ENCODE results near the gene AKNAD1.

Gene AKNAD1

DNA sequence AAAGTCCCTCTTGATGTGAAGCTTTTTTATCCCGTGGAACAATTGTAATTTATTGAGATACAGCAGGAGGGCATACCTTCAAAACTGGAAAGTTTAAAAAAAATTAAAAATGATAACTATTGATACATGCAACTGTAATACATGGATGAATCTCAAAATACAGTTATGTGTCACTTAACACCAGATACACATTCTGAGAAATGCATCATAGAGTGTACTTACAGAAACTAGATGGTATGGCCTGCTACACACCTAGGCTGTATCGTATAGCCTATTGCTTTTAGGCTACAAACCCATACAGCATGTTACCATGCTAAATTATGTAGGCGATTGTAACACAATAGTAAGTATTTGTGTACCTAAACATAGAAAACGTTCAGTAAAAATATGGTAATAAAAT lies 7.1 kb upstream of the AKNAD1 start:
- DNase-seq = no peak

DNA sequence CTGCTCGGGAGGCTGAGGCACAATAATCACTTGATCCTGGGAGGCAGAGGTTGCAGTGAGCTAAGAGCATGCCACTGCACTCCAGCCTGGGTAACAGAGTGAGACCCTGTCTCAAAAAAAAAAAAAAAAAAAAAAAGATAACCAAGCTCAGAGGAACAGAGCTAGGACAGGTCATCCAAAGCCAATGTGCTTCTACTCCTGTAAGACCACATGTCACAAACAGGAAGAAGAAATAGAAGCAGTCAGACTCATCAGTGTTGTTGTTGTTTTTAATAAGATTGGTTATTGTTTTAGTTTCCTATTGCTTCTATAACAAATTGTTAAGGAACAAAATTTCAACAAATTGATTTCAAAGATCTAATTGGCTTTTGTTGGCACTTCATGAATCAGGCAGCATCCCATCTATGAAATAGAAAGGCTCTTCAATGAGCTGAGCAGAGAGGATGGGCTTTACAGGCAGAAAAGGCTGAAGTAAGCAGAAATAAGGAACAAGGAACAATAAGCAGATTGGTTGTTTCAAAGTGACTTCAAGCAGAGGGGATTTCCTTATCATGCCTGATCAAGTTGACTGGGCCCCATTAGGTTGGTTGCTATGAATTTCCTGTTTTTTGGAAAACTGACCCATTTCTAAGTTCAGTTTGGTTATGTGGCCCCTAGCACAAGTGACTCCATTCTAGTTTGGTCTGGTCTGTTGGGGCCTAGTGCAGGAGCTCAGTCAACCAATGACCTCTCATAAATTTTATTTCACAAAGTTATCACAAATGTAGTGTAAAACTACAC lies 6.0 kb upstream of the AKNAD1 start:
- no peak for DNase-seq

DNA sequence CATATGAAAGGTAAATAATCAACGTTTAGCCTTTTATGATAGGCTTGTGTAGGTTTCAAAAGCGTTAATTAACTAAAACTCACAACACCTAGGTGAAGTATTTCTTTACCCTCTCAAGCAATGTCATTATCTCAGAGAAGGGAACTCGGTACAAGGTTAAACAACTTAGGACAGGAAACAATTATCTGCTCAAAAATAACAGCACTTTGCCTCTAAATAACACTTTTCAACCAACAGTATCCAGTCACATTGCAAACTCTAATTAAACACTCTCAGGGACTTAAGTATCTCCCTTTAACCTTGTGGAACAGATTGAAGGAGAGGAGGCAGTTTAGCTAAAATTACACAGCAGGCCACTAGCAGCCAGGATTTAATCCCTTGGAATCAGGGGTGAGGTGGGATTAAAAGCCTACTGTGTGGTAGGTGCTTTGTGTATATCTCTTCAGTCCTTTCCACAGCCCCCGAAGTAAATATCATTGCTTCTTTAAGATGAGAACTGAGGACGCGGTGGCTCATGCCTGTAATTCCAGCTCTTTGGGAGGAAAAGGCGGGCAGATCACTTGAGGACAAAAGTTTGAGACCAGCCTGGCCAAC lies 5.2 kb upstream of the AKNAD1 start:
- no peak for DNase-seq

DNA sequence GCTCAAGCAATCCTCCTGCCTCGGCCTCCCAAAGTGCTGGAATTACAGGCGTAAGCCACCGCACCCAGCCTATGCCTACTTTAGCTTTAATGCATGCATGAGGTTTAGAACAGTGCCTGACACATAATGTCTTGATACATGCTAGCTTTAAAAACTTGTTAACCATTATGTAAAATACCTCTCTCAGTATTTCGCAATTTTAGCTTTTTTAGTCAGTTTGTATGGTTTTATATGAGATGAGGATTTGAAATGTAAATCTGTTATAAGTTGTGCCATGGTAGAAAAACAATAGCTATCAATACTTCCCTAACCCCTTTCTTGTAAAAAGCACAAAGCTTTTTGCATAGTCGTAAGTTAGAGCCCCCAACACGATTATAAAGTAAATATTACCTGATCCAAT lies 4.7 kb upstream of the AKNAD1 start:
- DNase-seq = no peak

DNA sequence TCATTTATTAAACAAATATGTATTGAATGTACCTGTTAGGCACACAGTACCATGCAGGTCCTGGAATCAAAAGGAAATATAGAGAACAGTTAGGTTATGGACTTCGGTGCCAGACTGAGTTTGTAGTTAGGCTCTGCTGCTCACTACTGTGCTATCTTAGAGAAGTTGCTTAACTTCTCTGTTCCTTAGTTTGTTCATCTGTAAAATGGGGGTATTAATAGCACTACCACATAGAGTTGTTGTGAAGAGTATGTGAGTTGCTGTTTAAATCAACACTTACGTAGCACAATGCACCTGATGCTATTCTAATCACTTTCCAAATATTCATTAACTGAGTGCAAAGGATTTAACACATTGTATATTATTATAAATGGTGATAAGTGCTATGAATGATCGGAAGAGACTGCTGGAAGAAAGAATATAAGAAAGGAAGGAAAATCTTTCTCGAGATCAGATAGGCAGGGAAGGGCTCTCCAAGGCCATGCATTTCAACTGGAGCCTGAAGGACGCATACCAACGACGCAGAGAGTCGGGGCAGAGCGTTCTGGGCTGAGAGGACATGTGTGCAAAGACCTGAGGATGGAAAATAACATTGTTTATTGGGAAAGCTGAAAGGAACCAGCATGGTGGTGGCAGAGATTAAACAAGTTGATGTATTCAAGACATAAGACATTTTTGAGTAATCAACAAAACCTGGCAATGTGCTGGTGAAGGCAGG lies 3.5 kb upstream of the AKNAD1 start:
- DNase-seq = no peak

DNA sequence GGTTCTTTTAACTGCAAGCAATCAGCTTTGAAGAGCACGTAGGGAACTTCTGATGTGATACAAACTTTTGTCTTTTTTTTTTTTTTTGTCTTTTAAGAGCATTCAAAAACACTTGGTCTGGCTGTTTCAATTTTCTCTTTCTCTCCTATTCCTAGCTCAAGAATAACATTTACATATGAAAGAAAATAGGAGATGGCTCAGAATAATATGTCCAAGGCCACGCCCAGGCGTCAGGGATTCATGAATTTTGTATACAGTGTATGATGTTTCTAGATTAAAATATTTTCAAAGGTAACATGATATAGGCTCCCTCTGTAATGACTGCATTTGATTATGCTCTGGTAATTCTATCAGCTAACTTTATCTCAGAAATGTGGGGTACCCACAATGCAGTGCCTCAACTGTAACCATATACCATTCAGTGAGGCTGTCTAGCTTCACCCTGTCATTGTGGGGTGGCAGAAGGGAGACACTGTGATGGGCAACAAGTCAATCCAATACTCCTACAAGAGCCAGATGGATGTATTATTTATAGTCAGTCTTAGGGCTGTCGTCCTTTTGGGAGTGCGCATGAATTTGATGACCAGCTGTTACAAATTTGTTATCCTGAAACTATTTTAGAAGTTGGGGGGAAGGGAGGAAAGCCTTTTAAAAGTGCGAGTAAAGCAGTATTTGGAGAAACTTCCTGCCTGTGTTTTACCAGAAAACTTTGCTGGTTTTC lies 1.5 kb upstream of the AKNAD1 start:
- DNase-seq = no peak

DNA sequence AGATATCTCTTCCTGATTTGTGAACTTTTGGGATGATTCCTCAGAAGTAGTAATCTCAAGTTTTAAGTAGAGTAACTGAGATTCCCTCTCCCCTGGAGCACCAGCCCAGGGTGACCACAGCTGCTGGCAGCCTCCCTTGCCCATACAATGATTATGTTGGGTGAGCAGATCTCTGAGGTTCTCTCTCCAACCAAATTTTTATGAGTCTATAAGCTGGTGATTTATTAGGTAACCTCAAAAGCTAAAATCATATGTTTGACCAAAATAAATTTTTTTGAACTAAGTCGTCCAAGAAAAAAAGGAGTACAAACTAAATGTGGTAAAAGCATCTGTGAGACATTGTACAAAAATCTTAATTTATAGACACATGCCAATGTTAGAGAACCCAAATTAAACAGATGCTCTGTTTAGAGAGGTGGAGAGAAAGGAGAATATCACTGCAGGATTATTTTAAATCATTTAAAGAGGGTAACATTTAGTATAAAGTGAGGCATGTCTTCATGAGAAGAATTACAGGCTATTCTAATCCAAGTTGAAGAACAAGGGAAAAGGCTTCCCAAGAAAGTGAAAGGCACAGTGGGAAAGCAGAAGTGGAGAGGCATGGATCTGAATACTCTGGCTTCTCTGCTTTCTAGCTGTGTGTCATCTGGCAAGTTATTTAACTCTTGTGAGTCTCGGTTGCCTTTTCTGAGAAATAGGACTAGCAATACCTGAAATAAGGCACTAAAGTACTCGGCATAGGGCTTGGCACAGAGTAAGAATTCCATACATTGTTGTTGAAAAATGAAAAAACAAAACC lies 2.5 kb downstream of the AKNAD1 start:
- DNase-seq = no peak

DNA sequence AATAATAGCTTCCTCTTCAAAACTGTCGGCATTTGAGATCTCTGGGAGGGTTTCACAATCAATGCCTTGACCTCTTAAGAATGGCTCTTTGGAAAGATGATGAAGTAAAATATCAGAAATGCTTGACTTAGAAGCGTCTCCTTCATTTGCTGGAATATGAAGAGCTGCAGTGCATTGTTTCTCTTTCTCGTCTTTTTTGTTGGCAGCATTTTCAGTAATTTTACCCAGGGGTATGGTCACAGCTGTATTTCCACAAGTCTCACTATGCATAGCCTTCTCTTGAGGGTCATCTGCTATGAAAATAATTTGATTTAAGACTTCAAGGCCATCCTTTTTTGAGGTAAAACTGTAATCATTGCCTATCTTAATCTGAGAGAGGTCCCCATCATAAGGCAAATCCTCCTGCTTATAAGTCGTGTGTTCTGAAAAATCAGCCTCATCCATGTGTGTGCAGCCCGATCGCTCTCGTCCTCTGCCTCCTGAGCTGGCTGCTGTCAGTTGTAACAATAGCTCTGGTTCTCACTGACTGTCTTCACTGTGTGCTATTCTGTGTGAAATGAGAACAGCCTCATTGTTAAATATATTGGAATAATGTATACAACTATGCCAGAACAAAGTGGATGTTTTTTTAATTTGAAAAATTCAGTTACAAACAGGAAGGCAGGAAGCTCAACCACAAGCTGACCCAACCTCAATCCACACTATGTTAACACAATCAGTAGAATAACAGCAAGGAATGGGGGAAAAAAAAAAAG lies 4.5 kb downstream of the AKNAD1 start:
- DNase-seq = no peak

DNA sequence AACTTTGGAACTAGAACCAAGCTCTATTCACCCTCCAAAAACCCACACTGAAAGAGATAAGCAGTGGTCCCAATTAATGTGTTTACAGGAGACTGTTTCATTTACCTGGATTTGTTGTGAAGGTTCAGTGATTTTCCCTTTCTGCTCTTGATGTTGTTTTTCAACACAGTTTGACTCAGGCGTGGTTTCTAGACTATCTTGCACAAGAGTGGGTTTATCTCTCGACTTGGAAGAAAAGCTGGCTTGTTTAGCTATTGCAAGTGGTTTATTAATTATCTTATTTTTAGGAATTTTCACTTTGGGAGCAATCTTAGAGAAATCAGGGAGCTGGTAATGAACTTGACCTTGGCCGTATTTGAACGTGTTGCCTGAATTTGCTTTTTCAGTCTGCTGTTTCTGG lies 5.3 kb downstream of the AKNAD1 start:
- no peak for DNase-seq

DNA sequence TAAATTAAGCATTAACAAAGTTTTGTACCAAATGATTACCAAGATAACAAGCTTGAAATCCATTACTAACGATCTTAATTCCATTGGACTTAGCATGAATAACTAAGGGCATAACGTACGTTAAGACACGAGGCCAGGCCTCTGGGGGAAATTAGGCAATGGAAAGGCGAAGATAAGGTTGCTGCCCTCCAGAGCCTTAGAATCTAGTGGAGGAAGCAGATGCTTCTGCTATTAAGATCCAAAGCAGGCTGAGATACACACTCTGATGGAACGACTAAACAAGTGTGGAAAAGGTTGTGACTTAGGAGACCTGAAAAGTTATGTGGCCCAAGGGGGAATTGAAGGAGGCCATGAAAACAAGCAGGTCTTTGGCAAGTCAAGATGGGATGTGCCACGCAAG lies 6.0 kb downstream of the AKNAD1 start:
- no peak for DNase-seq

DNA sequence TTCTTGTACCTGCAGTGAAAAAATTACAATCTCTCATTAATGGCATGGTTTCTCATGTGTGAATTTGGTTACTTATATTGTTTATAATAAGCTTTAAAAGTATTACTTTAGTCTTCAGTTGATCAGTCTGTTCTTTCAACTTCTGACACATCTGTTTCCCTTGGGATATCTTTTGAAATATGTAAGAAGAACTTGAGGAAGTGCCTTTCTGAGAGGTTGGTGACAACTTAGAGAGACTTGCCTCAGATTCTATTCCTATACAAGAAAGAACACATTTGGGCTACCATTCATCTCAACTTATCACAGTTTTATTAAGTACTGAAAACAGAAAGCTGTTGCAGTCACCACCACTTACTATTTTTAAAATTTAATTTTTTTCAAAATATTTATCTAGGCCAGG lies 8.1 kb downstream of the AKNAD1 start:
- no peak for DNase-seq

DNA sequence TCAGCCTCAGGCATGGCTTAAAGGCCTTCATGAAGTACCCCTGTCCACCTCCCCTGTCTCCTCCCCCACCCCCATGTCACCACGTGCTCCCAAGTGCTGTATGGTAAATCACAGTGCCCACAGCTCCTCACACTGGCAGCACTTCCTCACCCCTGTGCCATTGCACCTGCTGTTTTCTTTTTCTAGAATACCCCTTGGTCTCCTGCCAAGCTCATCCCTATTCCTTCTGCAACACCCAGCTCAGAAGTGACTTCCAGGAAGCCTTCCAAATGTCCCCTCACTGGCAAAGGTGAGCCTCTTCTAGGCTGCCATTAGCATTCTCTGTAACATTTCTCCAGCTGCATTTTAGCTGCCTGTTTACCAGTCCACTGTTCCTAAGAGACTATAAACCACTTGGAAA lies 9.4 kb downstream of the AKNAD1 start:
- DNase-seq = no peak

DNA sequence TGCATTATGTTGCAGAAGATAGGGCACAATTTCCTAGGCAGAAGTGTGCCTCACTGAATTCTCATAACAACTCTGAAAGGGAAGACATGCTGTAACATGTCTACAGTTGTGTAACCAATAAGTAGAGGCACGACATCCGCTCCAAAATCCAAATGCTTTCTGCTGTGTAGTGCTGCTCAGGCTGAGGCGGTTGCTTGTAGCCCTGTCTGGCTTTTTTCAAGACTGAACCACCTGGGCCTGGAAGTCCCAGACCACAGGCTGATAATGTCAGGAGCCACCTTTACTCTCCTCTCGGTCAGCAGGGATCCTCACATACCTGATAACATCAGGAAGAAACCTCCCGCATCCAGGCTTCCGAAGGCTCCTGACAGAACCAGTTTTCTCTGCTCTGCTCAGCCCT lies 10.9 kb downstream of the AKNAD1 start:
- DNase-seq = no peak

DNA sequence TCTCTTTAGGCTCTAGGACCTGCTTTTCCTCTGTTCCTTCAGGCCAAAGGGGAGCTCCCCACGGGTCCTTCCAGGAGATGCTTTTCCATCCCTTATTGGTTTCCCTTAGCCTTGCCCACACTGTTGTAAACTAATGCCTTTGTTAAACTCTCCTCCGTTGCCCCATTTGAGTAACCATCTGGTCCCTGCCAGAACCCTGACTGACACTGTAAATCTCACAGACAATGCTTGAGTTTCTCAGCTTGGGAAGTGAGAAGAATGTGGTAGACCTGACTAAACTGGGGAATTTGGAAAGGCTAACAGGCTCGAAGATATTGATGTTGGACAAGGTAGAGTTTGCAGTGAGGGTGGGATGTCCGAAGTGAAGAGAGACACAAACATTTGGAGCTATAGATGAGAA lies 11.4 kb downstream of the AKNAD1 start:
- DNase-seq = no peak

DNA sequence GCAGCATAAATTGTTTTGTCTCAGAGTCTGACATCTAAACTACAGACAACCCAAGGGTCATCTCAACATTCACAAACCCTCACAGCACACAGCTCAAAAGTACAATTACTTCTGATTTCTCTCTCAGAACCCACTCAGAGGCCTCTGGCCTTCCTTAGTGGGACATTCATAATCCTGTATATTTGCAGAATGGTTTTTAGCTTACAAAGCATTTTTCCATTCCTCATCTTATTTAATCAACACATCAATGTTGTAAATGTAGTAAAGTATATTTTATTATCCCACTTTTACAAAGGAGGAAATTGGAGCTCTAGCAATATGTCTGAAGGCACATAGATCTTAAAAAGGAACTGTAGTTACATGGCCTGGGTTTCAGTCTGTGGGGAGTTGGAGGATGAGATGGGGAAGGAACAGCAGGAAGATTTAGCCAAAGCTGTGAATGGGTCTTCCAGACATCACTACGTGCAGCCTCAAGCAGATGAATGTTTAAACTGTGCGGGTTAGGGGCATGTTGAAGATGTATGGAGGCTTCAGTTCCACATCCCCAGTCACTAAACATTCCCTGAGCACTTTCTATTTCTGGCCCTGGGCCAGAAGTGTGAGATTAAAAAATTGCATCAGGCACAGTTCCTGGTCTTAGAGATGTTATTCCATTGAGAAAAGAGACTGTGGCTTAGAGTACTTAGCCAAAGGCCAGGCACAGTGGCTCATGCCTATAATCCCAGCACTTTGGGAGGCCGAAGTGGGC lies 13.3 kb downstream of the AKNAD1 start:
- no peak for DNase-seq

DNA sequence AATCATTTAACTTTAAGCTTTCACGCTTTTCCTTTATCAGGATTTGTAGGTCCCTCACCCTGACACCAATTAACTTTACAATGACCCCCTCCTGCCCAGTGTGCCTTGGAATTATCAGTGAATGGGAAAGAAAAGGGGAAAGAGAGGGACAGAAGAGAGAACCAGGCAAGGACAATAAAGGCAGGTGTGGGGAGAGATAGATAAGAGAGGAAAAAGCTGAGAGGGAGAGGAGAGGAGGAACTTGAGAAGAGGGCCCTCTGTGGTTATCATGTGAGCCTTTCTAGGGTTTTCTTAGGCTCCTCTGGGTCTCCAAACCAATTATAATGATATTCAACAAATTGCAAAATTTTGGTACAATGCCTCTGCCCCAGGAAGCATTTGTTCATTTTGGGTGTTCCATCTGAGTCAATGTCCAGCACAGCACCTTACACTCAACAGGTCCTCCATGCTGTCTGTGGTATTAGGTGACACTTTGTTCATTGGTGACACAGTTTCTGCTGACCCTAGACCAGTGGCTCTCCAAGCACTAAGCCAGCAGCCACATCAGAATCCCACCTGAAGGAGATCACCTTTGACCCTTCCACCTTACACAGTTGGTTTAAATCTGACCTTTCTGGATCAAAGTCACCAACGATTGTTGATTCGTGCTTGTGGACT lies 14.2 kb downstream of the AKNAD1 start:
- DNase-seq = no peak

DNA sequence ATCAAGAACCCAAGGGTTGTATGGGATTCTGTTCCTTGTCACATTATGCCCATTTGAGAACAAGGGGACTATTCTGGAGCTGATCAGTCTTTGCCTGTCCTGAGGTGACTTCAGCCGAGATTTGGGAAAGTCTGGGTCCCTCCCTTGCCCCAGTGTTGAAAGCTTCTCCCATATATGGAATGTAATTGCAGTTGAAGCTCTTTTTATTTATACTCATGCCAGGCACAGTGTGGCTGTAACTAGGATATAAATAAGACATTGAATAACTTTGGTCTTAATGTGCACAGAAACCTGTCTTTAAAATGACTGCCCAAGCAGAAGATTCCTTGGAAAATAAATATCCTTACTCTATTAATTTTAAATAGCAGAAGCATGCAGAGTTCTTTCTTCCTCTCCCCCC lies 15.2 kb downstream of the AKNAD1 start:
- DNase-seq = no peak

DNA sequence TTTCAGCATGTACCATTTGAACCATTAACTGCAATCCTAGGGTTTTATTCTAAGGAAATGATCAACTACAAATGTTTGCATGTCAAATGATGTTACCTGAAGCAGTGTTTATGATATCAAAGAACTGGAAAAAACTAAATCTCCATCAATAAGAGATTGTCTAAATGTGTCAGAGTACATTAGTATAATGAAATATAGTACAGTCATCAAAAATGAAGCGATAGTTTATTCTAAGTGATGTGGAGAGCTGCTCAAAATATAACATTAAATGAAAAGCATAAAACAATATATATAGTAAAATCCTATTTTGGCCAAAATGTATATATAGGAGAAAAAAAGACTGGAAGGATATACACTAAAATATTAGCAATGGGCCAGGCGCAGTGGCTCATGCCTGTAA lies 24.0 kb downstream of the AKNAD1 start:
- DNase-seq = no peak

DNA sequence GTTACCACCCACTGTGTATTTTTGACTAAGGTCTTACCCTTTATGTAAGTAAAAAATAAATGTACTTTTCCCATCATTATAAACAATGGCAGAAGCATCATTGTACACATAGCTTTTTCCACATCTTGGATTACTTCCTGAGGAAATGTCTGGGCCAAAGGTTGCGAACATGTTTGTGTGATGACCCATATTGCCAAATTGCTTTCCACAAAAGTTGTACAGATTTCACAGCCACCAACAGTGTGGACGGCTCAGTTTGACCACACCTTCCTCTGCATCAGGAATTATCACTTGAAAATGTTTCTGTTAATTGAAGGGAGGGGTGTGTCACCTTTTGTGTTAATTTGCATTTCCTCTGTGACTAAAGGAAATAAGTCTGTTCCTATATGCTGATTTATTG lies 25.7 kb downstream of the AKNAD1 start:
- DNase-seq = no peak

DNA sequence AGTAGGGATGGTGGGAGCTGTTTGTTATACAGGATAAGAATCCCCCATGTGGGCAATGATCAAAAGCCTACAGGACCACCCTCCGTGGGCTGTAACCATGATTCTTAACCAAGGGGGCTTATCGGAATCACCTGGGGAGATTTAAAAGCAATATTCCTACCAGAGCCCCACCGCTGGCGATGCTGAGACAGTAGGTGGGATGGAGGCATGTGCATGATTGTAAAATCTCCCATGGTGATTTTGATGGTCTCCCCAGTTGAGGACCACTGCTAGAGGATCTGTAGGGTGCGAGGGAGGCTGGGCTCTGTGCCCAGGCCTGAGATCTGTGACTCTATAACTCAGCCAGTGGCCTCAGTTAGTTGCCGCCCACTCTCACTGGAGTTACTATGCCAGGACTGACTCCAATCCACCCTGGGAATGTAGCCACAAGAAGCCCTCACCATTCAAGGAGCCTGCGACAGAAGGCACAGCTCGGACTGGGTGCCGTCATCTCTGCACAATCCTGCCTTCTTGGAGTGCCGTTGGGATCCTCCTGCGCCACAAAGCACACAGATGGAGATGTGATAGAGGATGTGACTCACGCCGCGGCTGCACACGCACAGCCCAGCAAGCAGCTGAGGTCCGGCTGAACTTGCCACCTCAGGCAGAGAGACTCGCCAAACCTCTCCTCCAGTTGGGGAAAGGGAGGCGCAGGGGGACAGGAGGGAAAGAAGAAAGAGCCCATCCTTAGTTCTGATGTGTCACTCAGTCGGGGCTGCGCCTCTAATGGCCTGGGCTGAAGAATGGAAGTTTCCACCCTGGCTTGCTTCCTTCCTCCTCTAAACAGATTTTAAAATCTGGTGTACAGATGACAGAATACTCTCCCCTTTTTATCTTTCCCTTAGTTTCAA lies 26.5 kb downstream of the AKNAD1 start:
- DNase-seq = no peak

All from activated CD4-positive, alpha-beta T cell treated with anti-CD3 and anti-CD28 coated beads, Interleukin-2, amount 50 U/mL, for 48 hours (primary cell).